HG02571 (cell line): Measurements from ENCODE around the gene PKP1.
"Not testable (repeated sequence)": the region's sequence is repeated elsewhere in the genome, so short reads cannot be mapped to it uniquely, and the experiment has no call there.

Experiments
- ATAC-seq: cut with Tn5 transposase; IDR thresholded peaks from one replicate; pipeline ENCODE4 v1.9.1; 2021; ENCODE audit warnings: mild to moderate bottlenecking, moderate library complexity; ENCODE audit not compliant: unreplicated experiment

The PKP1 gene

DNA sequence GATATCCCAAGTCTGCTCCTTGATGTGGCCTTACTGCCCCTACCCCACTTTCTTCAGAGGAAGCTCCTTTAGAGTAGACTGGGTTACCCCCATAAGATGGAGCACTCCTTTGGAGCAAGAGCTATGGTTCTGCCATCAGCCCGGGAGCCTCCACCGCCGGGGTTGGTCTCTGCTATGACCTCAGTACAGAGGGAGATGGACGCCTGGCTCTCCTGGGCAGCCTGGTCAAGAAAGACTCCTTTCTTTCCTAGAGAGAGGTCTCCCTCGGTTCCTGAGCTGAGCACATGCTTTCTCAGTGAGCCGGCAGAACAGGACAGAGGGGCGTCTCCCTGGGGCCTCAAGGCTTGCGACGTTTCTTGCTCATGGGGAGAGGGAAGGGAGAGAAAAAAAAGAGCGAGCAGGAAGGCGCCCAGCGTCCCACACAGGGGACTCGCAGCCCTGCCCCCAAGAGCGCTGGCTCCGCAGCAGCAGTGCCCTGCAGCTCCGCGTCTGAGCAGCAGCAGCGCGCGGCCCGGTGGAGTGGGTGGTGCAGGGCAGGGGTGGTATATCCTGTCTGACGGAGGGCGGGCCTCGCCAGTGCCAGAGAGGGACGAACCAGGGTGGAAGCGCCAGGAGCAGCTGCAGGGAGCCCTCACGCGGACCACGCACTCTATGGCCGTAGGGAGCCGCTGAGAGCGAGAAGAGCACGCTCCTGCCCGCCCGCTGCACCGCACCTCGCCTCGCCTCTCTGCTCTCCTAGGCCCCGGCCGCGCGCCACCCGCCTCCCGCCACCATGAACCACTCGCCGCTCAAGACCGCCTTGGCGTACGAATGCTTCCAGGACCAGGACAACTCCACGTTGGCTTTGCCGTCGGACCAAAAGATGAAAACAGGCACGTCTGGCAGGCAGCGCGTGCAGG lies at the start of gene PKP1:
PKP1 (plus strand) TSS at position 576 of the 899 bp plus-strand sequence; CDS start at position 773, 197 bp downstream.
- no peak for ATAC-seq

DNA sequence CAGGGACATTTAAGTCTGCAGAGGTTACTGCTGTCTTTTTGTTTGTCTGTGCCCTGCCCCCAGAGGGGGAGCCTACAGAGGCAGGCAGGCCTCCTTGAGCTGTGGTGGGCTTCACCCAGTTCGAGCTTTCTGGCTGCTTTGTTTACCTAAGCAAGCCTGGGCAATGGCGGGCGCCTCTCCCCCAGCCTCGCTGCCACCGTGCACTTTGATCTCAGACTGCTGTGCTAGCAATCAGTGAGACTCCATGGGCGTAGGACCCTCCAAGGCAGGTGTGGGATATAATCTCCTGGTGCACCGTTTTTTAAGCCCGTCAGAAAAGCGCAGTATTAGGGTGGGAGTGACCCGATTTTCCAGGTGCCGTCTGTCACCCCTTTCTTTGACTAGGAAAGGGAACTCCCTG lies 43.7 kb upstream of the PKP1 start:
- ATAC-seq, result not testable (repeated sequence)

DNA sequence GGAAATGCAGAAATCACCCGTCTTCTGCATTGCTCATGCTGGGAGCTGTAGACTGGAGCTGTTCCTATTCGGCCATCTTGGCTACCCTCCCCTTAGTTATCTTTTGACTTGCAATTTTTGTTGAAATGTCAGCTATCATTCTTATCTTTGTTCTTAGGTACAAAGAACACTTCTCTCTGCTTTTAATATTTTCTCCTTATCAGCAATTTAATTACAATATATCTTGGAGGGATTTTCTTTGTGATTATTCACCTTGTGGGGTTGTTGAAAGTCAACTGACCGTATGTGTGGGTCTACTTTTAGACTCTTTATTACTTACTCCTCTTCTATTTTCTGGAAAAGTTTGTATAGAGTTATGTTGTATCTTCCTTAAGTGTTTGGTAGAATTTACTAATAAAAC lies 43.1 kb upstream of the PKP1 start:
- no peak for ATAC-seq

DNA sequence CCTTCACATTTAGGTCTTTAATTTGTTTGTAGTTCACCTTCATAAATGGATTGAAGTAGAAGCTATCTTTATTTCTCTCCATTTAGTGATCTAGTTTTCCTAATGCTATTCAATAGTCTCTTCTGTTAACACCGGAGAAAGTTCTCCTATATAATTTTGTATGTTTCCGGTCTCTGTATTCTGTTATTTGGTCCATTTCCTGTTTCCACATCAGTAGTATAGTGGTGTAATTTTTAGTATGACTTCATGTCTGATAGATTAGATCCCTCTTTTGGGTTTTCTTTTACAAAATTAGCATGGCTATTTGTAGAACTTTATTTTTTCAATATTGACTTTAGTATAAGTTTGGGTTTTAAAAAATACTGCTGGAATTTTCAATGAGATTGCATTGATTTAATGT lies 41.6 kb upstream of the PKP1 start:
- no peak for ATAC-seq

DNA sequence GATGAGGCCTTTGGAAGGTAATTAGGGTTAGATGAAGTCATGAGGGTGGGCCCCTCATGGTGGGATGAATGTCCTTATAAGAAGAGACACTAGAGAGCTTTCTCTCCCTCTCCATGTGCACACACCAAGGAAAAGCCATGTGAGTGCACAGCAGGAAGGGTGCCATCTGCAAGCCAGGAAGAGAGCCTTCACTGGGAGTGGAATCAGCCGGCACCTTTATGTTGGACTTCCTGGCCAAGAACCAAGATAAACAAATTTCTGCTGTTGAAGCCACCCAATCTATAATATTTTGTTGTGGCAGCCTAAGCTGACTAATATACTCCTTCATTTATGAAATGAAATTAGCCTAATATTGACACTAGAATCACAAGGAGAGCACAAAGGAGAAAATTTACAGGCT lies 38.2 kb upstream of the PKP1 start:
- ATAC-seq, result no peak

- no peak for ATAC-seq
Observed at GRCh38 chr1:201248721-201249559, 34.4 kb upstream of the PKP1 start.

GRCh38 chr1:201250326-201251011 lies 32.8 kb upstream of the PKP1 start:
- ATAC-seq, result no peak

DNA sequence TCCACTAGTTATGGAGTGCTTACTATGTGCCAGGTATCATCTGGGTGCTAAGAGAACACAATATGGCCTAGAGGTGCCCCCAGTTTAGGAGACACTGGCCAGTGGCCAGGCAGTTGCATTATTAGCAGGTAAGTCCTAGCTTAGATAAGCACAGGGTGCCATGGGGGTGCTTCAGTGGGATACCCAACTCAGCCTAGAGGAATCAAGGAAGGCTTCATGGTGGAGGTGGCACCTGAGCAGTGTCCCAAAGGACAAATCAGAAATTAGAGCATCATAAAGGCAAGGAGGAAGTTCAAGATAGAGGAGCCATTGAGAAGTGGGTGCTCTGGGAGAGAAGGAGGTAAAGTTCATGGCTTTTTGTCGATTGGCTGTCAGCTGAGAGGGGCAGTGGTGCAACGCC lies 31.9 kb upstream of the PKP1 start:
- ATAC-seq, result no peak

GRCh38 chr1:201251851-201252430 lies 31.4 kb upstream of the PKP1 start:
- ATAC-seq, result no peak

DNA sequence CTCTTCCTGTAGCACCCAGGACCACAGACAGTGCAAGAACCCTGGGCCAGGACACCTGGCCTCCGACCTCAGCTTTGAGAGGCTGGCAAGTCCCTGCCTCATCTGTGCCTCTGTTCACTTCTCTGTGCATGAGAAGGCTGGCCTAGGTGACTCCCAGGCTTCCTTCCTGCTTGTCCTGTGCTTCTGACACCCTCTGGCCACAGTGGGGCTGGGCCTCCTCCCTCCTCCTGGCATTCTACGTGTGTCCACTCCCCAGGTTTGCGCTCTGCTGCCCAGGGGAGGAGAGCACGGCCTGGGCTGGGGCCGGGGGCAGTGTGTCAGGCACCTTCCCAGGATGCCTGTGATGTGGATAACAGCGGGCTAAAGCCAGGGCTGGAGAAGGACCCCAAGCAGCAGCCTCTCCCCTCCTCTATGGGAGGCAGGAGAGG lies 30.3 kb upstream of the PKP1 start:
- no peak for ATAC-seq

- no peak for ATAC-seq
Observed at GRCh38 chr1:201253411-201253810, 29.9 kb upstream of the PKP1 start.

DNA sequence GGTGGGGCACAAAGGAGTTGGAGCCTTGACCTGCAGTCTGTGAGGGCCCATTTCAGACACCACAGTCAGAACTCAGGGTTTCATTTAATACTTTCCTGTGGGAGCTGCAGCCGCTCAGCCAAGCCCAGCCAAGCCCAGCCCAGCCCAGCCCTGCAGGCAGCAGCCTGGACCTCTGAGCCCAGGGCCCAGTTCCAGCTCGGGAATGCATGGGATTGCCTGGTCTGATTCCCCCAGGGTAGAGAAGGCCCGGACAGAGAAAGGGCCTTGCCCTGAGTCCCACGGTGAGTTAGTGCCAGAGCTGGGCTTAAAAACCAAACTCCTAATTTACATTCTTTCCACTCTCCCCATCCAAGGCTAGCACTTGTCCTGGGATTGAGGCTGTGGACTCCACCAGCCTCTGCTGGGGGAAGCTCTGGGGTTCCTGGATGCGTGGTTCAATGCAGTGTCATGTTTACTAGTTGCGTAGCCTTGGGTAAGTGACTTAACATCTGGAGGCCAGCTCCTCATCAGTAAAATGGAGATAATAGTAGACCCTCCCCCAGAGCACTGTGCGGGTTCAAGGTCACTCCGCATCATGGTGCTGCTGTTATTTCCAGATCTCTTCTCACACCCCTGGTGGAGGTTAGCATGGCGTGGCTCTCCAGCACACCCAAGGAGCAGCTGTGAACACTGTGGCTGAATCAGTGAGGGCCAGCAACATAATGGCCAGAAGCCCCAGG lies 29.2 kb upstream of the PKP1 start:
- ATAC-seq, result no peak

DNA sequence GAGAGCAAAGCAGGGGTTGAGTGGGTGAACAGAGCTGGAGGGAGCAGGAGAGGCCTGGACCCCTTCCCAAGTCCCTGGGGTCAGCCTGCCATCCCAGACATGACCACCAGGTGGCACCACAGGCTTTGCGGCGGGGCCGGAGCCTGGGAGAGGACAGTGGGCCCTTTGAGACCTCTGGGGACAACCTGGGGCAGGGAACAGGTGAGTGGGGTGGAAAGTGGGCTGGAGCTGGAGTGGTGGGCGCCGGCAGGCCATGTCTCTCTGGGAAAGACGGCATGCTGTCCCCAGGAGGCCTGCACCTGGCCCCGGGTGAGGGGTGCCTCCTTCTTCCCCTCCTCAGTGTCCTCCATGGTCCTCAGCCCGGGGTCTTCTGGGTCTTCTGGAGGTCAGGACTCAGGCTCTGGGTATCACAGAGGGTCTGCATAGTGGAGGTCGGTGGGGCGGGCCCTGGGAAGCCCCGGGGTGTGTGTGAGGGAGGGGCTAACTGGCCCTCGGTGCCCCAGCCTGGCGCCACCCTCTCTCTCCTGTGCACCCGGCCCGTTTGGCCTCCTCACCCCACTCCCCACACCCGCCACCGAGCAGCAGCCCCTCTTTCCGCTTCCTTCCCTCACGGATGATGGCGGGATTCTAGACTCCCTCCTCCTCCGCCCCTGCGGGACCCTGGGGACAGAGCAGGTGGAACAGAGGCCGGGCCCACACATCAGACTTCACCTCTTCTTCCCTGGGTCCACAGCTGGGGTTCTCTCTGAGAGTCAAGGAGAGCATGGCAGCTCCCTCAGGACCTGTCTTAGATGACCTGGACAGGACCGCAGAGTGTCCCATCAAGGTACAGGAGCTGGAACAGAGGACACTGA lies 28.5 kb upstream of the PKP1 start:
- ATAC-seq, result no peak

DNA sequence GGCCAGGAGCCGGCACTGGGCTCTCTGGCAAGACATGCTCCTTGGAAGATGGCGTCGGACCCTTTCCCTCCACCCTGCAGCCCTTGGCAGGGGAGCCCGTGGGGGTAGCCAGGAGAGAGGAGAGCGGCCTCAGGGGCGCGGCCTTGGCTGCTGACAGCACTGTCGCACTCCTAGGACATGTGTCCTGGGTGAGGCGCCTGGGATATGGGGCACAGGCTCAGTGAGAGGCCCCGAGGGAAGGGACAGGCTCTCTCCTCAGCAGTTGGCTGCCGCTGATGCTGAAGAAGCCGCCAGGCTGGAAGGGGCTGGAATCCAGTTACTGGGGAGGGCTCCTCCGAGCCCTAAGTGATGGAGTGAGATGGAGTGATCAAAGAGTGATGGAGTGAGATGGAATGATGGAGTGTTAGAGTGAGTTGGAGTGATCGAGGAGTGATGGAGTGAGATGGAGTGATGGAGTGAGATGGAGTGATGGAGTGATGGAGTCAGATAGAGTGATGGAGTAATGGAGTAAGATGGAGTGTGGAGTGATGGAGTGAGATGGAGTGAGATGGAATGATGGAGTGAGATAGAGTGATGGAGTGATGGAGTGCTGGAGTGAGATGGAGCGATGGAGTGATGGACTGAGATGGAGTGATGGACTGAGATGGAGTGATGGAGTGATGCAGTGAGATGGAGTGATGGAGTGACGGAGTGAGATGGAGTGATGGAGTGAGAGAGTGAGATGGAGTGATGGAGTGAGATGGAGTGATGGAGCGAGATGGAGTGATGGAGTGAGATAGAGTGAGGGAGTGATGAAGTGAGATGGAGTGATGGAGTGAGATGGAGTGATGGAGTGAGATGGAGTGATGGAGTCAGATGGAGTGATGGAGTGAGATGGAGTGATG lies 27.6 kb upstream of the PKP1 start:
- ATAC-seq, result no peak

DNA sequence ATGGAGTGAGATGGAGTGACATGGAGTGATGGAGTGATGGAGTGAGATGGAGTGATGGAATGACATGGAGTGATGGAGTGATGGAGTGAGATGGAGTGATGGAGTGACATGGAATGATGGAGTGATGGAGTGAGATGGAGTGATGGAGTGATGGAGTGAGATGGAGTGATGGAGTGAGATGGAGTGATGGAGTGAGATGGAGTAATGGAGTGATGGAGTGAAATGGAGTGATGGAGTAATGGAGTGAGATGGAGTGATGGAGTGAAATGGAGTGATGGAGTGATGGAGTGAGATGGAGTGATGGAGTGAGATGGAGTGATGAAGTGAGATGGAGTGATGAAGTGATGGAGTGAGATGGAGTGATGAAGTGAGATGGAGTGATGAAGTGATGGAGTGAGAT lies 25.2 kb upstream of the PKP1 start:
- not testable (repeated sequence) for ATAC-seq

DNA sequence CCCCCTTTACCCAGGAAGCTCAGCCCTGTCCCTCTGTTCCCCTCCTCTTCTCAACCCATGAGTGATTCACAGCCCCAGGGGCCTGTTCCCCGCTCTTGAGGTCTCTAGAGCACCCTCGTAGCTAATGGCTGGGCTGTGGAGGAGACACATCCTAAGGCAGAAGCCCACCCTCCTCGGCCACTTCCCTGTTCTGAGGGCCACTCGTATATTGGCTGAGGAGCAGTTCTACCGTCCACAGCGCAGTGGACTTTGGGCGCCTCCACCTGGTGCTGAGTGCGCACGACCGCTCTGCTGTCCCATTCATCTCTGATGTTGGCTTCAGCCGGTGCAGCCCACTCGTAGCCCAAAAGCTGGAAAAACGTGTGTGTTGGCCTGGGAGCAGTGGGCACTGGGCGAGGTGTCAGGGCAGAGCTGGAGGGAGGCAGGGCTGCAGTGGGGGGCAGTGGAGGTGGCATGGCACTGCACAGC lies 24.5 kb upstream of the PKP1 start:
- ATAC-seq, result no peak

DNA sequence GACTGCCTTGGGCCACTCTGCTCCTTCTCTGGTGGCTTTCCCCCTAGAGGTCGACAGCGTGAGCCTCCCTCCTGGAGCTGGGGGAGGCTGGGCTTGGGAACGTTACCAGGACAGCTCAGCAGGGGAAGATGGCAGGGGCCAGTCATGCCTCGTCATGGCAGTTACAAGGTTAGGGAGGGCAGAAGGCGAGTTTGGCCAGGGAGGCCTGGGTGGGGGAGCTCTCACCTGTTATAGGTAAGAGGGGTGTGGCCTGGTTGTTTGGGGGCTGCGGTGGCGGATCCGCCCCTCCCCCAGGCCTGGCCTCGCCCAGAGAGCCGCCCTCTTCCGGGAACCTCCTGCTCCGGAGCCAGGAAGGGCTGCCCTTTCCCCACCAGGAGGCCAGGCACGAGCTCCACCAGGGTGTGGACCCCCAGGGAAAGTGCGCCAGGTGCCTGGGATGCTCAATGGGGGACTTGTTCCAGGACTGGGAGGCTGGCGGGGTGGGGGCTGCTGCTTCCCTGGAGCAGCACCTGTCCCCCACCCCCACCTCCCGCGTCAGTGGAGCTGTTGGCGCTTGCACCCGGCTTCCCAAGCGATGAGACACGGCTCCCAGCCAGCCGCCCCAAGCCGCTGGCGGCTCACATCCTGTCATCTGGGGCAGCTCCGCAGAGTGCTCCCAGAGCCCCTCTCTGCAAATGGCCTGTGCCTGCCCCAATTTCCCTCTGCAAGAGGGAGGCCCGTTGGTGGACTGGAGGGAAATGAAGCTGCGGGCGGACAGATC lies 23.6 kb upstream of the PKP1 start:
- no peak for ATAC-seq

DNA sequence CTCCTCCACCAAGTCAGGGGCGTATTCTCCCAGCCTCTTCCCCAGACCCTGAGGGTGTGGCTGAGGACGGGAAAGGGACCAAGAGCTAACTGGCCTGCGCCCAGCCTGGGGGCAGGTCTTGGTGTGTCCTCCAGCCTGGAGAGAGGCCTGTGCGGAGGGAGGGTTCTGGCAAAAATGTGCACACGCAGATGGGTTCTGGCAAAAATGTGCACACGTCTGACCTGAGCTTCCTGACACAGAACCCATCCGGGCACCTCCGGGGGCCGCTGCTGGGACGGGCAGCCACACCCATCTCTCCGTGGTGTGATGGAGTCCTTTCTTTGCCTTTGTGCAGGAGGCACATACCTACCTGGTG lies 23.1 kb upstream of the PKP1 start:
- ATAC-seq, result no peak
